OCI-LY1 (cell line): ENCODE results near the gene B3GLCT.
A peak's percentile ranks its signal among the peaks of the same experiment; 100 is the strongest.

Experiments used
- H2AFZ ChIP-seq: fragments of 200-600 bp; sonication (generic), shearing (Covaris generic); 2 replicates; pipeline ENCODE4 v1.6.0; 2014; ENCODE audit warnings: antibody characterized with exemption, mild to moderate bottlenecking, low read length
- H3F3A ChIP-seq: fragments of 200-600 bp; sonication (generic), shearing (Covaris generic); 2 replicates; pipeline ENCODE4 v1.6.0; 2014; ENCODE audit warnings: mild to moderate bottlenecking, antibody characterized with exemption, low read length, moderate library complexity; ENCODE audit not compliant: insufficient read depth
- H3K27ac ChIP-seq: fragments of 200-600 bp; sonication (generic); 2 replicates; pipeline ENCODE4 v1.5.1; 2014; ENCODE audit warnings: low read length, mixed run types, mild to moderate bottlenecking, low read depth; ENCODE audit not compliant: poor library complexity, severe bottlenecking
- H3K27me3 ChIP-seq: fragments of 200-600 bp; sonication (generic); 2 replicates; pipeline ENCODE4 v1.6.0; 2014; ENCODE audit warnings: antibody characterized with exemption, mild to moderate bottlenecking, low read length, moderate library complexity; ENCODE audit not compliant: insufficient read depth
- H3K36me3 ChIP-seq: fragments of 200-600 bp; sonication (generic); 2 replicates; pipeline ENCODE4 v1.6.1; 2014; ENCODE audit warnings: mild to moderate bottlenecking, antibody characterized with exemption, low read length, moderate library complexity, mixed read lengths; ENCODE audit not compliant: insufficient read depth
- H3K4me1 ChIP-seq: fragments of 200-600 bp; sonication (generic); 2 replicates; pipeline ENCODE4 v1.5.1; 2014; ENCODE audit warnings: mild to moderate bottlenecking, low read length, moderate library complexity; ENCODE audit not compliant: insufficient read depth, severe bottlenecking
- H3K4me2 ChIP-seq: fragments of 200-600 bp; sonication (generic), shearing (Covaris generic); 2 replicates; pipeline ENCODE4 v1.6.1; 2014; ENCODE audit warnings: low read length
- H3K4me3 ChIP-seq: fragments of 200-600 bp; sonication (generic); 2 replicates; pipeline ENCODE4 v1.5.1; 2014; ENCODE audit warnings: low read length, low read depth, mild to moderate bottlenecking, mixed read lengths; ENCODE audit not compliant: poor library complexity, severe bottlenecking
- H3K79me2 ChIP-seq: fragments of 200-600 bp; shearing (Covaris generic); 2 replicates; pipeline ENCODE4 v1.6.1; 2016; ENCODE audit warnings: mixed run types, low read length, mixed read lengths; ENCODE audit not compliant: insufficient read depth
- H3K9ac ChIP-seq: fragments of 200-600 bp; sonication (generic), shearing (Covaris generic); 2 replicates; pipeline ENCODE4 v1.6.1; 2014; ENCODE audit warnings: mild to moderate bottlenecking, low read length, mixed read lengths
- H3K9me2 ChIP-seq: fragments of 200-600 bp; sonication (generic), shearing (Covaris generic); 2 replicates; pipeline ENCODE4 v1.6.1; 2014; ENCODE audit warnings: low read depth, mild to moderate bottlenecking, low read length, mixed read lengths
- H3K9me3 ChIP-seq: fragments of 200-600 bp; shearing (Covaris generic); 2 replicates; pipeline ENCODE4 v1.6.1; 2014; ENCODE audit warnings: low read length, mixed read lengths
- H4K20me1 ChIP-seq: fragments of 200-600 bp; sonication (generic), shearing (Covaris generic); 2 replicates; pipeline ENCODE4 v1.6.0; 2016; ENCODE audit warnings: mild to moderate bottlenecking, low read length; ENCODE audit not compliant: insufficient read depth
- EZH2 ChIP-seq: fragments of 200-600 bp; sonication (generic), shearing (Covaris generic); IDR thresholded peaks from 2 replicates; pipeline ENCODE4 v1.8.0; 2017; ENCODE audit warnings: borderline replicate concordance, mixed run types, mild to moderate bottlenecking, antibody characterized with exemption, low read length, moderate library complexity, mixed read lengths
- TF ChIP-seq, protein P1 (sequence below): fragments of 200-600 bp; sonication (generic), shearing (Covaris generic); IDR thresholded peaks from 2 replicates; pipeline ENCODE4 v1.5.1; 2017; ENCODE audit warnings: mild to moderate bottlenecking, antibody characterized with exemption, low read length, moderate library complexity, mixed read lengths

B3GLCT gene

DNA sequence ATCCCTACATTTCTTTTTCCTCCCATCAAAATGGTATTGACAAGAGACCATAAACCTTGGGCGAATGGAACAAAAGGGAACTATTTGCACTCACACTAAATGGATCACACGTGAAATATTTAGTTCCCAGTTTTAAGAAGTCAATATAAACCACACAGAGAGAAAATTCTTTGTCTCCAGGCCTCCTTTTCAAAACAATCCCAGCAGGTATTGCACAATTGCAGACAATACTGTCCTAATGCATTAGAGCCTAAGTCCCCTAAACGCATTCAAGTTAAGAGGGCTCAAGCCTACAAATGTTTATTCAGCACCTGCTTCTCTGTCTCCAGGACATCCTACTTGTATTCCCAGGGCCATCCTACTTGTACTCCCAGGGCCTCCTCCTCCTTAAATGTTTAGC is 1.3 kb upstream of the B3GLCT start:
- H3K27ac ChIP-seq: no peak overlapping the region
- TF ChIP-seq, protein P1, sequence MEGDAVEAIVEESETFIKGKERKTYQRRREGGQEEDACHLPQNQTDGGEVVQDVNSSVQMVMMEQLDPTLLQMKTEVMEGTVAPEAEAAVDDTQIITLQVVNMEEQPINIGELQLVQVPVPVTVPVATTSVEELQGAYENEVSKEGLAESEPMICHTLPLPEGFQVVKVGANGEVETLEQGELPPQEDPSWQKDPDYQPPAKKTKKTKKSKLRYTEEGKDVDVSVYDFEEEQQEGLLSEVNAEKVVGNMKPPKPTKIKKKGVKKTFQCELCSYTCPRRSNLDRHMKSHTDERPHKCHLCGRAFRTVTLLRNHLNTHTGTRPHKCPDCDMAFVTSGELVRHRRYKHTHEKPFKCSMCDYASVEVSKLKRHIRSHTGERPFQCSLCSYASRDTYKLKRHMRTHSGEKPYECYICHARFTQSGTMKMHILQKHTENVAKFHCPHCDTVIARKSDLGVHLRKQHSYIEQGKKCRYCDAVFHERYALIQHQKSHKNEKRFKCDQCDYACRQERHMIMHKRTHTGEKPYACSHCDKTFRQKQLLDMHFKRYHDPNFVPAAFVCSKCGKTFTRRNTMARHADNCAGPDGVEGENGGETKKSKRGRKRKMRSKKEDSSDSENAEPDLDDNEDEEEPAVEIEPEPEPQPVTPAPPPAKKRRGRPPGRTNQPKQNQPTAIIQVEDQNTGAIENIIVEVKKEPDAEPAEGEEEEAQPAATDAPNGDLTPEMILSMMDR: no peak
- TF ChIP-seq EZH2: no peak

DNA sequence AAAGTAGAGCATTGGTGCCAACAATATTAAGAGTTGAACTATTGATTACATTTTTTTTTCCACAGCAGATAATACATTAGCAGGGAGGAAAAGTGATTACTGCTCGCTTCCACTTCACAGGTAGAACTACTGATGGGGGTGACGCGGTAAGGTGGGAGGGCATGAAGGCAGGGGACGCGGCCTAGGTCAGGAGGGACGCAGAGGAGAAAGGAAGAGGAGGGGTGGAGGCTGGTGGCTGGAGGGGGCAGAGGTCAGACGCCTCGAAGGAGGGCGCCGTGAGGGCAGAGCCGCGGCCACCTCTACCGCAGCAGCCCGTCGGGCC is 287 bp upstream of the B3GLCT start:
- no peak overlapping the region; the same call in 1 of the 2 replicates for H3K9ac ChIP-seq
- no peaks in the 10 kb centered on the region for H4K20me1 ChIP-seq
- no peaks in the 10 kb centered on the region for H3K27me3 ChIP-seq
- no peaks in the 10 kb centered on the region for H3K9me2 ChIP-seq
- H3K27ac ChIP-seq: no peak overlapping the region
- H3K4me1 ChIP-seq: peaks cover 11% of the 10 kb centered on the region
- H3K9me3 ChIP-seq: no peaks in the 10 kb centered on the region
- H3K36me3 ChIP-seq: no peaks in the 10 kb centered on the region
- peak overlapping the region; percentile 76 for H3K4me3 ChIP-seq
- H3K4me2 ChIP-seq: peak overlapping the region; percentile 68
- no peaks in the 10 kb centered on the region for H3K79me2 ChIP-seq
- no peaks in the 10 kb centered on the region for H3F3A ChIP-seq
- H2AFZ ChIP-seq: no peak overlapping the region
- TF ChIP-seq, protein P1: no peak
- no peak for TF ChIP-seq EZH2

More for the DNA sequence above, 1.3 kb upstream of the B3GLCT start:
- H3K4me1 ChIP-seq: peaks cover 11% of the 10 kb centered on the region
- H3K9me2 ChIP-seq: no peaks in the 10 kb centered on the region
- no peaks in the 10 kb centered on the region for H3K36me3 ChIP-seq
- no peak overlapping the region for H2AFZ ChIP-seq
- no peaks in the 10 kb centered on the region for H4K20me1 ChIP-seq
- no peaks in the 10 kb centered on the region for H3K9me3 ChIP-seq
- no peak overlapping the region for H3K4me2 ChIP-seq
- H3K79me2 ChIP-seq: no peaks in the 10 kb centered on the region
- no peak overlapping the region for H3K4me3 ChIP-seq
- no peaks in the 10 kb centered on the region; the same call in 1 of the 2 replicates for H3K27me3 ChIP-seq
- H3F3A ChIP-seq: no peaks in the 10 kb centered on the region
- no peak overlapping the region for H3K9ac ChIP-seq

DNA sequence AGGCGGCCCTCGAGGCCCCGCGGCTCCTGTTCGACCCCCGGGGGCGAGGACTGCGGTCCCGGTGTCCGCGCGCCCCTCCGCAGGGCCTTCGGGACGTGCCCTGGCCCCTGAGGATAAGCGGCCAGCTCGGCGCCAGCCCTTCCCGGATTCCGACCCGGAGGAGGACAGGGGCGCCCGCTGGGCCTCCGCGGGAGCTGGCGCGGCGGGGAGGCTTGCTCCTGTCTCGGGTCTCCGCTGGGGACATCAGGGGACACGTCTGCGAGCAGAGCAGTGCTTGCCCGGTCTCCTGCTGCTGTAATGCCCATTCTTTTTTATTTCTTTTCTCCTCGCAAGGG is 829 bp downstream of the B3GLCT start:
- H3K4me2 ChIP-seq: peak overlapping the region; percentile 91
- TF ChIP-seq, protein P1: no peak
- TF ChIP-seq EZH2: no peak
- H2AFZ ChIP-seq: peak overlapping the region; percentile 89; the same call in 1 of the 2 replicates
- peaks cover 11% of the 10 kb centered on the region for H3K4me1 ChIP-seq
- H3K36me3 ChIP-seq: no peaks in the 10 kb centered on the region
- H3K27ac ChIP-seq: no peak overlapping the region
- no peaks in the 10 kb centered on the region for H3K27me3 ChIP-seq
- no peaks in the 10 kb centered on the region for H3K9me2 ChIP-seq
- H3K9me3 ChIP-seq: no peaks in the 10 kb centered on the region
- no peaks in the 10 kb centered on the region for H4K20me1 ChIP-seq
- H3F3A ChIP-seq: no peaks in the 10 kb centered on the region
- H3K9ac ChIP-seq: peak overlapping the region; percentile 78
- H3K79me2 ChIP-seq: no peaks in the 10 kb centered on the region
- peak overlapping the region; percentile 76 for H3K4me3 ChIP-seq
